Measurements from ENCODE around the gene B3GNT2. TPM values are rescaled to one million over a fixed set of nuclear protein-coding genes. Genes with fewer than 3 reads are reported as not detected.

Gene B3GNT2
- total RNA-seq, 1 experiment from 2014 or later, result 14.1 TPM

- BruUV-seq (replicated peaks), result no TSS peak
- ATAC-seq (no peak), DNase-seq (ENCODE audit: low read depth, low spot score) (no peak)
- Histone ChIP-seq H3K27ac (ENCODE audit: low read length) (no peak overlapping the region), H3K4me3 (ENCODE audit: low read depth in 2 of 2, low read length in 2 of 2) (no peak overlapping the region), H3K27me3 (ENCODE audit: control insufficient read depth, insufficient read depth, low read length) (no peaks in the 10 kb centered on the region), H3K4me1 (ENCODE audit: control insufficient read depth, insufficient read depth, low read length) (peaks cover 9% of the 10 kb centered on the region; the same call in 1 of the 2 replicates), H3K9me3 (ENCODE audit: control insufficient read depth, insufficient read depth, low read depth, low read length) (no peaks in the 10 kb centered on the region), H3K36me3 (ENCODE audit: control insufficient read depth, insufficient read depth, low read length) (no peaks in the 10 kb centered on the region; the same call in 1 of the 2 replicates)
- in situ Hi-C loops (cut with HindIII; ENCODE audit: low pct_unique_long_range_greater_than_20kb, low sequenced_read_pairs), result no loop called here
- TF ChIP-seq POLR2AphosphoS5 (IDR thresholded peaks at IDR 0.05; ENCODE audit: low read depth, low read length) (no peak), CTCF (IDR thresholded peaks at IDR 0.05) (no peak), SIN3A (IDR thresholded peaks at IDR 0.05; ENCODE audit: borderline replicate concordance, insufficient read depth, low read depth, low read length) (no peak), REST (IDR thresholded peaks at IDR 0.05; ENCODE audit: insufficient read depth in 1 of 2, low read depth in 2 of 2, low read length in 1 of 2) (no peak), TCF7L2 (IDR thresholded peaks at IDR 0.05; ENCODE audit: low read depth, low read length) (no peak)
- intact Hi-C loops (cut with micrococcal nuclease; ENCODE audit: unreplicated experiment), result no loop called here
- CTCF ChIA-PET, result interaction anchor here (0.5 kb wide), 1 partner anchor 92 kb away, joined by 4 read pairs; no protein-coding TSS in a partner anchor
- POLR2A ChIA-PET, result no interaction called here
Observed at GRCh38 chr2:62200868-62201267, 5.0 kb downstream of the B3GNT2 start.

GRCh38 chr2:62201307-62201706 lies 5.4 kb downstream of the B3GNT2 start:
- in situ Hi-C loops (cut with HindIII; ENCODE audit: low pct_unique_long_range_greater_than_20kb, low sequenced_read_pairs) (no loop called here), intact Hi-C loops (cut with micrococcal nuclease; ENCODE audit: unreplicated experiment) (no loop called here)
- no peak for DNase-seq (ENCODE audit: low read depth, low spot score)
- no peaks in the 10 kb centered on the region for H3K9me3 ChIP-seq (ENCODE audit: control insufficient read depth, insufficient read depth, low read depth, low read length)
- no peaks in the 10 kb centered on the region; the same call in 1 of the 2 replicates for H3K36me3 ChIP-seq (ENCODE audit: control insufficient read depth, insufficient read depth, low read length)
- H3K27ac ChIP-seq (ENCODE audit: low read length), result no peak overlapping the region
- POLR2A ChIA-PET, result no interaction called here
- no peak overlapping the region for H3K4me3 ChIP-seq (ENCODE audit: low read depth in 2 of 2, low read length in 2 of 2)
- no peak for ATAC-seq
- BruUV-seq (replicated peaks), result no TSS peak
- H3K4me1 ChIP-seq (ENCODE audit: control insufficient read depth, insufficient read depth, low read length), result peaks cover 9% of the 10 kb centered on the region; the same call in 1 of the 2 replicates
- no peaks in the 10 kb centered on the region for H3K27me3 ChIP-seq (ENCODE audit: control insufficient read depth, insufficient read depth, low read length)
- CTCF ChIA-PET, result no interaction called here
- TF ChIP-seq POLR2AphosphoS5 (IDR thresholded peaks at IDR 0.05; ENCODE audit: low read depth, low read length) (no peak), REST (IDR thresholded peaks at IDR 0.05; ENCODE audit: insufficient read depth in 1 of 2, low read depth in 2 of 2, low read length in 1 of 2) (no peak), SIN3A (IDR thresholded peaks at IDR 0.05; ENCODE audit: borderline replicate concordance, insufficient read depth, low read depth, low read length) (no peak), CTCF (IDR thresholded peaks at IDR 0.05) (no peak), TCF7L2 (IDR thresholded peaks at IDR 0.05; ENCODE audit: low read depth, low read length) (no peak)
